Measurements from ENCODE around the gene MRPL37.

DNA sequence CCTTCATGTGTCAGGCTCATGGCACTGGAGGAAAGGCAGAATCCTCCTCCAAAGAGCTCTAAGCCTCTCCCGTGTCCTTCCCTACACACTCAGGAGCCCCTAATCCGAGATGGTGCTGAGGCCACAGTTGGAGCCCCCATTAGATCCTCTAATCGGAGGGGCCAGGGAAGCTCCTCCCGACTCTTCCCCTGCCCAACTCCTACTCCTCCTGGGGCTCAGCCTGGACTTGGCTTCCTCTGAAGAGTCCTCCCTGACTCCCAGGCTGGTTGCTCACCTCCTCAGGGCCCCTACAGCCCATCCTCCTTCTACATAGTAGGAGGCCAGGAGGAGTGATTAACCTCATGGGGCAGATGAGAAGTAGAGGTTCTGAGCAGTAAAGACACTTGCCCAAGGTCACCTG, 25.9 kb upstream of the MRPL37 start:
- TF ChIP-seq, protein P1, sequence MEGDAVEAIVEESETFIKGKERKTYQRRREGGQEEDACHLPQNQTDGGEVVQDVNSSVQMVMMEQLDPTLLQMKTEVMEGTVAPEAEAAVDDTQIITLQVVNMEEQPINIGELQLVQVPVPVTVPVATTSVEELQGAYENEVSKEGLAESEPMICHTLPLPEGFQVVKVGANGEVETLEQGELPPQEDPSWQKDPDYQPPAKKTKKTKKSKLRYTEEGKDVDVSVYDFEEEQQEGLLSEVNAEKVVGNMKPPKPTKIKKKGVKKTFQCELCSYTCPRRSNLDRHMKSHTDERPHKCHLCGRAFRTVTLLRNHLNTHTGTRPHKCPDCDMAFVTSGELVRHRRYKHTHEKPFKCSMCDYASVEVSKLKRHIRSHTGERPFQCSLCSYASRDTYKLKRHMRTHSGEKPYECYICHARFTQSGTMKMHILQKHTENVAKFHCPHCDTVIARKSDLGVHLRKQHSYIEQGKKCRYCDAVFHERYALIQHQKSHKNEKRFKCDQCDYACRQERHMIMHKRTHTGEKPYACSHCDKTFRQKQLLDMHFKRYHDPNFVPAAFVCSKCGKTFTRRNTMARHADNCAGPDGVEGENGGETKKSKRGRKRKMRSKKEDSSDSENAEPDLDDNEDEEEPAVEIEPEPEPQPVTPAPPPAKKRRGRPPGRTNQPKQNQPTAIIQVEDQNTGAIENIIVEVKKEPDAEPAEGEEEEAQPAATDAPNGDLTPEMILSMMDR (IDR thresholded peaks at IDR 0.05; ENCODE audit: low read depth, low read length), result no peak
- TF ChIP-seq POLR2A (IDR thresholded peaks at IDR 0.05; ENCODE audit: extremely low read depth, insufficient read length) (no peak), MAX (IDR thresholded peaks at IDR 0.05; ENCODE audit: low read depth, low read length) (no peak), MYC (IDR thresholded peaks at IDR 0.05; ENCODE audit: low read depth, low read length) (no peak)

Data from NB4 (cell line).